Measurements from ENCODE around the gene GLYATL3. TPM values are rescaled to one million over a fixed set of nuclear protein-coding genes. Genes with fewer than 3 reads are reported as not detected.

Gene GLYATL3
- total and polyA plus RNA-seq, 2 of the 4 experiments (the other 2 are of a cell fraction), result not detected

GRCh38 chr6:49527320-49527719 is 27.6 kb downstream of the GLYATL3 start:
- ATAC-seq (ENCODE audit: low read depth) (no peak), DNase-seq (no peak)
- no TSS peak for BruUV-seq (replicated peaks)
- Histone ChIP-seq H3K27ac (ENCODE audit: insufficient read depth, low read length) (no peak overlapping the region), H4K20me1 (ENCODE audit: insufficient read depth, low read length) (no peaks in the 10 kb centered on the region), H3K9ac (ENCODE audit: low read depth, low read length) (no peak overlapping the region), H3K4me3 (ENCODE audit: insufficient read depth, low read depth, low read length) (no peak overlapping the region), H3K36me3 (ENCODE audit: control insufficient read depth, insufficient read depth, low read length) (no peaks in the 10 kb centered on the region), H3K23ac (ENCODE audit: low read depth, low read length) (no peak overlapping the region), H2BK120ac (ENCODE audit: low read depth, low read length) (no peak overlapping the region), H3K9me3 (ENCODE audit: control insufficient read depth, insufficient read depth, low read length) (no peaks in the 10 kb centered on the region), H3K18ac (ENCODE audit: low read depth, low read length) (no peak overlapping the region), H3K4ac (ENCODE audit: low read depth, low read length) (no peak overlapping the region), H3K56ac (ENCODE audit: extremely low read depth, insufficient read depth, low read length) (no peak overlapping the region), H3K9me1 (ENCODE audit: insufficient read depth, low read length) (no peaks in the 10 kb centered on the region), H3K27me3 (ENCODE audit: control insufficient read depth, insufficient read depth, low read length) (no peaks in the 10 kb centered on the region), H4K8ac (ENCODE audit: low read depth in 2 of 2, low read length in 2 of 2) (no peak overlapping the region), H4K91ac (ENCODE audit: insufficient read depth, low read depth, low read length) (no peak overlapping the region), H4K5ac (ENCODE audit: low read depth, low read length) (no peak overlapping the region), H3K4me1 (ENCODE audit: control insufficient read depth, insufficient read depth, low read length) (no peaks in the 10 kb centered on the region), H2BK5ac (ENCODE audit: low read depth, low read length, poor library complexity, severe bottlenecking) (no peak overlapping the region), H2BK15ac (ENCODE audit: low read depth, low read length) (no peak overlapping the region), H3K79me1 (ENCODE audit: low read depth in 1 of 2, low read length in 2 of 2) (no peaks in the 10 kb centered on the region), H2AK9ac (replicated peaks; ENCODE audit: low read depth, low read length, poor library complexity) (no peak overlapping the region), H2BK20ac (ENCODE audit: low read depth, low read length) (no peak overlapping the region), H3K4me2 (ENCODE audit: low read depth, low read length) (no peak overlapping the region), H3K14ac (replicated peaks; ENCODE audit: low read depth, low read length) (no peak overlapping the region), H2AK5ac (ENCODE audit: low read depth, low read length) (no peak overlapping the region), H2AFZ (replicated peaks; ENCODE audit: low read length, poor library complexity) (no peak overlapping the region)
- in situ Hi-C loops (cut with MboI; ENCODE audit: low sequenced_read_pairs), result loop anchor here (10.0 to 25.0 kb wide), 2 partner anchors 77 to 310 kb away; no protein-coding TSS in a partner anchor
- no CpG with 5 or more reads among the region's 1 CpG for WGBS, 2 experiments (ENCODE audit: extremely low coverage in 2 of 2, insufficient read length in 1 of 2)
- TF ChIP-seq POLR2A (IDR thresholded peaks at IDR 0.05; ENCODE audit: low read depth, low read length), result no peak
- TF ChIP-seq, protein P1, sequence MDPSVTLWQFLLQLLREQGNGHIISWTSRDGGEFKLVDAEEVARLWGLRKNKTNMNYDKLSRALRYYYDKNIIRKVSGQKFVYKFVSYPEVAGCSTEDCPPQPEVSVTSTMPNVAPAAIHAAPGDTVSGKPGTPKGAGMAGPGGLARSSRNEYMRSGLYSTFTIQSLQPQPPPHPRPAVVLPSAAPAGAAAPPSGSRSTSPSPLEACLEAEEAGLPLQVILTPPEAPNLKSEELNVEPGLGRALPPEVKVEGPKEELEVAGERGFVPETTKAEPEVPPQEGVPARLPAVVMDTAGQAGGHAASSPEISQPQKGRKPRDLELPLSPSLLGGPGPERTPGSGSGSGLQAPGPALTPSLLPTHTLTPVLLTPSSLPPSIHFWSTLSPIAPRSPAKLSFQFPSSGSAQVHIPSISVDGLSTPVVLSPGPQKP (IDR thresholded peaks at IDR 0.05; ENCODE audit: borderline replicate concordance, low read depth, low read length), result no peak
- intact Hi-C loops (cut with micrococcal nuclease), result no loop called here
- ChIA-PET CTCF (no interaction called here), POLR2A (ENCODE audit: unreplicated experiment) (no interaction called here)
- dilution Hi-C loops (cut with HindIII; ENCODE audit: low sequenced_read_pairs, unreplicated experiment), result no loop called here

Measured in IMR-90 (cell line).